Fibroblast of skin of right biceps (primary cell): ENCODE data around the gene PHC2.
A peak's percentile ranks its signal among the peaks of the same experiment; 100 is the strongest.

Experiments
- DNase-seq: peaks from one replicate; pipeline ENCODE4 v3.0.0-alpha.2; 2013

Gene PHC2

DNA sequence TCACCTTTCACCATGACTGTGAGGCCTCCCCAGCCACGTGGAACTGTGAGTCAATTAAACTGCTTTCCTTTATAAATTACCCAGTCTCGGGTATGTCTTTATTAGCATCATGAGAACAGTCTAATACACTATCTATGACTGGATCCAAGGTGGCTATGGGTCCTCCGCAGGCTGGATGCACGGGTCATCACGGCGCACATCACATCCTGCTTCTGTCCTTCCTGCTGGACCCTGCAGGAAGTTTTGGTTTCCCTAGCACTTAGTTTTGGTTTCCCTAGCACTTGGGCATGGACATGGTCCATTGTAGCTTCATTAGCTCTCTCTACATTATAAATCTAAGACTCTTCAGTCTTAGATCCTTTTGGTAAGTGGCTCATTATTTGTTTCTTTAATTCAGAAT lies 14.2 kb upstream of the PHC2 start:
- no peak for DNase-seq

GRCh38 chr1:33443705-33444180 lies 12.8 kb upstream of the PHC2 start:
- no peak for DNase-seq

DNA sequence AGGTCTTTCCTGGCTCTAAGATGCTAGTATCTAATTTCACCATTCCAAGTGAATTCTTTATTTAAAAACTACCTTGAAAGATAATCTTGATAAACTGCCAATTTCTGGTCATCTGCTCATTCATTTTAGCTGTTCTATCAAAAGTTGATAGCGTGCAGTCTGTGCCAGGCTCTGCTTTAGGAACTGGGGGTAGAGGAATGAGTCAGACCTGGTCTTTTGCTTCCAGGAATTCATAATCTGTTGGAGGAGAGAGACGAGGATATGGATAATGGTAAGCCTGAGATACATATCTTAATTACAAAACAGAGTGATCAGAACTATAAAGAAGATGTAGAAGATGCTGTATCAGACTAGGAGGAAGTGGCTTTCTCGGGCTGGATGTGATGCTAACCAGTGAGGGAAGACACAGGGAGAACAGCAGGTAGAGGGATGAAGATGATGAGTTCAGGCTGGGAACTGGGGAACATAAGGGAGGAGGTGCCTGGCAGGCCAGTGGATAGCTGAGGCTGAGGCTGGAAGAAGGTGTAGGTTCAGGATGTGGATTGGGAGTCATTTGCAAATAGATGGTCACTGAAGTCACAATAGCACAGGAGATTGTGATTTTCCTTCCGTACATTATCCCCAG lies 12.3 kb upstream of the PHC2 start:
- DNase-seq = peak; percentile 79

DNA sequence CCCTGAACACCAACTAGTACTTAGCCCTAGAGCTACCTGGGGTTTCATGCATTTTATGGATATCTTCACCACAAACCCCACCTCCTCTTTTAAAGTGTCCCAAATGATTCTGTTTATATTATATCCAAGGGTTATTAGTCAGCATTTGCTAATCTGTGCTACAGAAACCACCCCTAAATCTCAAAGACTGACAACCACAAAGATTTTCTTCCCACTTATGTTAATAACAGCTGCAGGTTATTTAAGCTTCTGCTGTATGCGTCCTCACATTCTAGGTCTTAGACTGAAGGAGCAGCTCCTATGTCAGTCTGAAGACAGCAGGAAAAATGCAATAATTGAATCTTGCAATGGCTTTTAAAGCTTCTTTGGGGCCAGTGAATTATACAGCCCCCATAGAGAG lies 11.2 kb upstream of the PHC2 start:
- peak; percentile 41 for DNase-seq

GRCh38 chr1:33441088-33441745 lies 10.3 kb upstream of the PHC2 start:
- no peak for DNase-seq

GRCh38 chr1:33439662-33440061 lies 8.8 kb upstream of the PHC2 start:
- no peak for DNase-seq

- DNase-seq = no peak
These were observed 7.7 kb upstream of the PHC2 start for GRCh38 chr1:33438364-33439160.

- no peak for DNase-seq
These were observed 5.8 kb upstream of the PHC2 start for GRCh38 chr1:33436557-33437285.

GRCh38 chr1:33435096-33435820 lies 4.4 kb upstream of the PHC2 start:
- DNase-seq = peak; percentile 92

- DNase-seq = no peak
These were observed 3.5 kb upstream of the PHC2 start for GRCh38 chr1:33434363-33434750.

GRCh38 chr1:33433509-33434362 lies 2.8 kb upstream of the PHC2 start:
- DNase-seq = peak; percentile 100

GRCh38 chr1:33429856-33430691 lies 821 bp downstream of the PHC2 start:
- DNase-seq = no peak

GRCh38 chr1:33429332-33429731 lies 1.6 kb downstream of the PHC2 start:
- DNase-seq = no peak

GRCh38 chr1:33428661-33429060 lies 2.2 kb downstream of the PHC2 start:
- DNase-seq = no peak

GRCh38 chr1:33426916-33427315 lies 4.0 kb downstream of the PHC2 start:
- DNase-seq = no peak

- DNase-seq = no peak
These were observed 5.0 kb downstream of the PHC2 start for GRCh38 chr1:33425900-33426299.

- DNase-seq = peak; percentile 52
These were observed 6.3 kb downstream of the PHC2 start for GRCh38 chr1:33424610-33425009.

GRCh38 chr1:33424205-33424604 lies 6.7 kb downstream of the PHC2 start:
- peak; percentile 65 for DNase-seq

DNA sequence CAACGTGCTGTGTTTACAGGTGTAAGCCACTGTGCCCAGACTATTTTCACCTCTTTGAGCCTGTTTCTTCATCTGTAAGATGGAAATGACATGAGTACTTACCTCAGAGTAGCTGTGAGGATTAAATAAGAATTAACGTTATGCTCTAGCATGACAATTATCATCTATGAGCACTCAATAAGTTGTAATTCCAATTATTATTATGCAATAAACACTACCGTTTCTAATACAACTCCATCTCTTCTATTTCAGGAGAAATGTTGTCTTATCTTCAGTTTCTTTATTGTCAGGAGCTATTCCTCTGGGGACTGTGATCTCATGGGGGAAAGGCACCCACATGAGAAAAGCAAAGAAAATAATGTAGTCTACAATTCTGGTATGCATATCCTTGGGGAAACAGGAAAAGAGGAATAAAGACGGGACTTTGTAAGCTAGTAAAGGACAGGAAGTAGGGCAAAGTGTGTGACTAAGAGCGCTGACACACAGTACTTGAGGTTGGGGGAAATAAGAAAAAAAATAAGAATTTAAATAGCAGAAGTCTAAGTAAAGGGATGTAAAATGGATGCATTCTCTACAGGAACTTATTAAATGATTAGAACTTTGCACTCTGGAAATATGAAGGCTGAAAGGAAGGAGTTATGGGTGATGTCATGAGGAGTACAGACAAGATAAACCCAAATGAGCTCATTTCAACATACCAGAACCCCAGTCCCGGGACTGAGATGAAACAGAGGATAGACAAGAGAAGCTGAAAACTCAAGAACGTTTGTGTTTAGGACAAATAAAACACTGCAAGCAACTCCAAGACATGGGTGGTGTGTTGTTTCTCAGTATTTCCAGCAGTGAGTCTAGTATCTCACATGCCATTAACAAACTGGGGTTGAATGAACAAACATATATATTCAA lies 9.8 kb downstream of the PHC2 start:
- peak; percentile 77 for DNase-seq

- DNase-seq = no peak
These were observed 12.1 kb downstream of the PHC2 start for GRCh38 chr1:33418811-33419210.
